HCT116 (cell line): Measurements from ENCODE around the gene ZBTB21. TPM values are rescaled to one million over a fixed set of nuclear protein-coding genes. Genes with fewer than 3 reads are reported as not detected.

ENCODE experiments used
- ATAC-seq: fragments of 200-7000 bp; cut with Tn5 transposase; 2 replicates; pipeline ENCODE4 v1.9.1; 2020; ENCODE audit warnings: mild to moderate bottlenecking, moderate library complexity
- BruUV-seq: library from RNA; stranded (reverse); fragments of 400-500 nt; replicated peaks from 2 replicates; lab custom pipeline; 2021; lab: Mats Ljungman, UMichigan
- CTCF ChIA-PET: fragments of 300-600 bp; sonication (Branson Sonifier 250); formaldehyde crosslinking; loops from one replicate; lab custom pipeline; 2021; ENCODE audit warnings: antibody characterized with exemption; lab: Charles Lee
- POLR2A ChIA-PET: fragments of 300-600, 350-600 bp; sonication (Branson Sonifier 250); formaldehyde crosslinking; loops from one replicate; lab custom pipeline; 2021; ENCODE audit warnings: antibody characterized with exemption; lab: Charles Lee
- RAD21 ChIA-PET, 2 experiments: fragments of 300-600 bp; sonication (Branson Sonifier 250); formaldehyde crosslinking; loops; one replicate each; lab custom pipeline; 2023; ENCODE audit warnings: low total read pairs in 2 of 2; ENCODE audit not compliant: uncharacterized antibody in 2 of 2, unreplicated experiment in 2 of 2, low non-redundant PET in 1 of 2; lab: Charles Lee
- DNase-seq: peaks from one replicate; pipeline ENCODE4 v3.0.0-alpha.2; 2010; ENCODE audit warnings: low read depth, low spot score
- H2AFZ ChIP-seq: fragments of 200-600 bp; shearing (Covaris generic), sonication (generic); 2 replicates; pipeline ENCODE4 v1.6.1; 2017; ENCODE audit warnings: low read depth, mixed run types, mixed read lengths, antibody characterized with exemption, low read length; ENCODE audit not compliant: poor library complexity, severe bottlenecking
- H3K27ac ChIP-seq: 2 replicates; pipeline ENCODE4 v1.5.1; 2012; ENCODE audit warnings: low read depth, low read length
- H3K27me3 ChIP-seq: fragments of 200-600 bp; sonication (generic); 2 replicates; pipeline ENCODE4 v1.6.1; 2016; ENCODE audit warnings: mixed run types, low read length, mixed read lengths; ENCODE audit not compliant: insufficient read depth
- H3K36me3 ChIP-seq, 2 experiments: fragments of 200-500 bp in 1 of 2; fragments of 200-600 bp in 1 of 2; sonication (Bioruptor generic) in 1 of 2; sonication (generic) in 1 of 2; 2 replicates each; pipeline versions ENCODE4 v1.5.1 to v1.6.1; 2014 to 2016; ENCODE audit warnings: low read length in 2 of 2, inconsistent platforms in 1 of 2, mixed read lengths in 1 of 2, mixed run types in 1 of 2; ENCODE audit not compliant: insufficient read depth in 2 of 2, control insufficient read depth in 1 of 2
- H3K4me1 ChIP-seq, 2 experiments: fragments of 200-600 bp in 1 of 2; sonication (generic) in 1 of 2; 2 replicates each; pipeline versions ENCODE4 v1.5.1 to v1.6.1; 2012 to 2017; ENCODE audit warnings: low read length in 2 of 2, inconsistent platforms in 1 of 2, mild to moderate bottlenecking in 1 of 2, mixed read lengths in 1 of 2, mixed run types in 1 of 2, moderate library complexity in 1 of 2; ENCODE audit not compliant: insufficient read depth in 2 of 2, control insufficient read depth in 1 of 2
- H3K4me2 ChIP-seq: fragments of 200-600 bp; sonication (generic); 2 replicates; pipeline ENCODE4 v1.6.1; 2017; ENCODE audit warnings: mixed run types, low read length, mixed read lengths
- H3K4me3 ChIP-seq, 2 experiments: fragments of 200-600 bp in 1 of 2; sonication (generic) in 1 of 2; replicated peaks in 1 of 2; 2 replicates each; pipeline ENCODE4 v1.5.1; 2011 to 2016; ENCODE audit warnings: low read length in 2 of 2, control low read depth in 1 of 2, low read depth in 1 of 2, mild to moderate bottlenecking in 1 of 2, mixed read lengths in 1 of 2, mixed run types in 1 of 2
- H3K79me2 ChIP-seq: fragments of 200-600 bp; sonication (generic); 2 replicates; pipeline ENCODE4 v1.6.1; 2017; ENCODE audit warnings: mild to moderate bottlenecking, mixed run types, low read length, moderate library complexity, mixed read lengths; ENCODE audit not compliant: insufficient read depth
- H3K9ac ChIP-seq: fragments of 200-600 bp; sonication (generic); 2 replicates; pipeline ENCODE4 v1.6.1; 2016; ENCODE audit warnings: low read length, mixed read lengths
- H3K9me2 ChIP-seq: fragments of 200-600 bp; sonication (generic), shearing (Covaris generic); 2 replicates; pipeline ENCODE4 v1.6.1; 2017; ENCODE audit warnings: mixed run types, mild to moderate bottlenecking, moderate library complexity; ENCODE audit not compliant: insufficient read depth
- H3K9me3 ChIP-seq, 2 experiments: fragments of 200-500 bp in 1 of 2; fragments of 200-600 bp in 1 of 2; sonication (Bioruptor generic) in 1 of 2; sonication (generic) in 1 of 2; 2 replicates each; pipeline ENCODE4 v1.6.1; 2014 to 2017; ENCODE audit warnings: low read length in 2 of 2, mixed read lengths in 2 of 2, inconsistent platforms in 1 of 2, low read depth in 1 of 2, mild to moderate bottlenecking in 1 of 2, mixed run types in 1 of 2, moderate library complexity in 1 of 2; ENCODE audit not compliant: control insufficient read depth in 1 of 2, insufficient read depth in 1 of 2
- H4K20me1 ChIP-seq: fragments of 200-600 bp; sonication (generic), shearing (Covaris generic); 2 replicates; pipeline ENCODE4 v1.6.1; 2017; ENCODE audit warnings: mixed run types, mild to moderate bottlenecking, moderate library complexity; ENCODE audit not compliant: insufficient read depth
- CBX3 ChIP-seq: IDR thresholded peaks from 2 replicates; pipeline ENCODE4 v1.6.1; 2012; ENCODE audit warnings: low read depth
- CEBPB ChIP-seq: IDR thresholded peaks from 2 replicates; pipeline ENCODE4 v1.6.1; 2012; ENCODE audit warnings: low read depth
- EGR1 ChIP-seq: IDR thresholded peaks from 2 replicates; pipeline ENCODE4 v1.6.1; 2012; ENCODE audit warnings: low read depth
- EZH2 ChIP-seq: fragments of 200-600 bp; sonication (generic); IDR thresholded peaks from 2 replicates; pipeline ENCODE4 v1.6.1; 2017; ENCODE audit warnings: antibody characterized with exemption, mixed run types
- FOSL1 ChIP-seq: IDR thresholded peaks from 2 replicates; pipeline ENCODE4 v1.6.1; 2012; ENCODE audit warnings: low read depth
- JUND ChIP-seq: IDR thresholded peaks from 2 replicates; pipeline ENCODE4 v1.6.1; 2012
- POLR2A ChIP-seq: IDR thresholded peaks from 2 replicates; pipeline ENCODE4 v1.7.0; 2011; ENCODE audit warnings: borderline replicate concordance; ENCODE audit not compliant: insufficient read depth, insufficient read length; ENCODE audit errors: extremely low read depth
- POLR2AphosphoS5 ChIP-seq: IDR thresholded peaks from 2 replicates; pipeline ENCODE4 v1.6.1; 2011; ENCODE audit warnings: mild to moderate bottlenecking, low read depth, low read length, moderate library complexity
- RAD21 ChIP-seq: IDR thresholded peaks from 2 replicates; pipeline ENCODE4 v1.6.1; 2012; ENCODE audit warnings: low read depth, mild to moderate bottlenecking
- SIN3A ChIP-seq: IDR thresholded peaks from 2 replicates; pipeline ENCODE4 v1.6.1; 2012; ENCODE audit warnings: low read depth
- SP1 ChIP-seq: IDR thresholded peaks from 2 replicates; pipeline ENCODE4 v1.6.1; 2012; ENCODE audit warnings: low read depth
- SRF ChIP-seq: IDR thresholded peaks from 2 replicates; pipeline ENCODE4 v1.6.1; 2012; ENCODE audit warnings: low read depth
- ZFX ChIP-seq: fragments of 450-650 bp; IDR thresholded peaks from 2 replicates; pipeline ENCODE4 v1.6.1; 2017
- ZNF274 ChIP-seq: fragments of 200-500 bp; sonication (Bioruptor generic); IDR thresholded peaks from 2 replicates; pipeline ENCODE4 v1.6.1; 2014; ENCODE audit warnings: mild to moderate bottlenecking, low read depth, low read length, inconsistent platforms
- intact Hi-C: fragments of 100-400 bp; cut with micrococcal nuclease; formaldehyde crosslinking; loops from 2 replicates; pipeline ENCODE4 v1.10.0; 2022
- total RNA-seq: library from RNA; stranded (reverse); gene quantifications from one replicate; pipeline ENCODE4 v1.2.1, GENCODE V29; 2021; ENCODE audit not compliant: unreplicated experiment
- TF ChIP-seq, protein P1 (sequence below): IDR thresholded peaks from 2 replicates; pipeline ENCODE4 v1.6.1; 2012
- TF ChIP-seq, protein P2 (sequence below): IDR thresholded peaks from 2 replicates; pipeline ENCODE4 v1.6.1; 2012
- TF ChIP-seq, protein P3 (sequence below), 3 experiments: fragments of 200-600 bp in 1 of 3; sonication (generic) in 1 of 3; IDR thresholded peaks in 2 of 3; conservative IDR thresholded peaks in 1 of 3; 2 replicates each; pipeline ENCODE4 v1.5.1; 2012 to 2017; ENCODE audit warnings: low read depth in 2 of 3, low read length in 2 of 3, antibody characterized with exemption in 1 of 3, borderline replicate concordance in 1 of 3, control low read depth in 1 of 3, mild to moderate bottlenecking in 1 of 3, mixed read lengths in 1 of 3, mixed run types in 1 of 3, moderate library complexity in 1 of 3; ENCODE audit not compliant: insufficient read depth in 1 of 3
- TF ChIP-seq, protein P4 (sequence below): IDR thresholded peaks from 2 replicates; pipeline ENCODE4 v1.6.1; 2012; ENCODE audit warnings: low read depth

The ZBTB21 gene
- total RNA-seq, 1 experiment from 2014 or later = 28.7 TPM

DNA sequence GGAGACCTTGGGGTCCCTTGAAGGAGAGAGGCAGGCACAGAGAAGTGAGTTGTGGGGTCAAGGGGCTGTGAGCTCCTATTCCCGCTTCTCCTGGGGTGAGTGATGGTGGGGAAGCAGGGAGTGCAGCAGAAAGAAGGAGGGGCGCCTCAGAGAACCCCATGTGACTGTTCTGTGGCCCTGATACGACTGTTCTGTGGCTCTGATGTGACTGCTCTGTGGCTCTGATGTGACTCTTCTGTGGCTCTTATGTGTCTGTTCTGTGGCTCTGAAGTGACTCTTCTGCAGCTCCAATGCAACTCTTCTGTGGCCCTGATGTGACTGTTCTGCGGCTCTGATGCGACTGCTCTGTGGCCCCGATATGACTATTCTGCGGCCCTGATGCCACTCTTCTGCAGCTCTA is 31.1 kb upstream of the ZBTB21 start:
- peaks cover 11 to 20% of the 10 kb centered on the region in 2 experiments for H3K4me1 ChIP-seq
- H3K9me2 ChIP-seq = no peaks in the 10 kb centered on the region
- no peak overlapping the region for H2AFZ ChIP-seq
- RAD21 ChIA-PET = no interaction called here
- H3K9ac ChIP-seq = peak overlapping the region; percentile 20; the same call in 1 of the 2 replicates
- ATAC-seq = no peak
- TF ChIP-seq SIN3A (no peak), JUND (no peak), SP1 (no peak), EZH2 (no peak), EGR1 (no peak), SRF (no peak), CBX3 (no peak), RAD21 (no peak), ZNF274 (no peak), ZFX (no peak), CEBPB (no peak), POLR2A (no peak), FOSL1 (no peak), POLR2AphosphoS5 (no peak)
- TF ChIP-seq, protein P1, sequence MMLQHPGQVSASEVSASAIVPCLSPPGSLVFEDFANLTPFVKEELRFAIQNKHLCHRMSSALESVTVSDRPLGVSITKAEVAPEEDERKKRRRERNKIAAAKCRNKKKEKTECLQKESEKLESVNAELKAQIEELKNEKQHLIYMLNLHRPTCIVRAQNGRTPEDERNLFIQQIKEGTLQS = no peak
- TF ChIP-seq, protein P2, sequence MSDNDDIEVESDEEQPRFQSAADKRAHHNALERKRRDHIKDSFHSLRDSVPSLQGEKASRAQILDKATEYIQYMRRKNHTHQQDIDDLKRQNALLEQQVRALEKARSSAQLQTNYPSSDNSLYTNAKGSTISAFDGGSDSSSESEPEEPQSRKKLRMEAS = no peak
- TF ChIP-seq, protein P3, sequence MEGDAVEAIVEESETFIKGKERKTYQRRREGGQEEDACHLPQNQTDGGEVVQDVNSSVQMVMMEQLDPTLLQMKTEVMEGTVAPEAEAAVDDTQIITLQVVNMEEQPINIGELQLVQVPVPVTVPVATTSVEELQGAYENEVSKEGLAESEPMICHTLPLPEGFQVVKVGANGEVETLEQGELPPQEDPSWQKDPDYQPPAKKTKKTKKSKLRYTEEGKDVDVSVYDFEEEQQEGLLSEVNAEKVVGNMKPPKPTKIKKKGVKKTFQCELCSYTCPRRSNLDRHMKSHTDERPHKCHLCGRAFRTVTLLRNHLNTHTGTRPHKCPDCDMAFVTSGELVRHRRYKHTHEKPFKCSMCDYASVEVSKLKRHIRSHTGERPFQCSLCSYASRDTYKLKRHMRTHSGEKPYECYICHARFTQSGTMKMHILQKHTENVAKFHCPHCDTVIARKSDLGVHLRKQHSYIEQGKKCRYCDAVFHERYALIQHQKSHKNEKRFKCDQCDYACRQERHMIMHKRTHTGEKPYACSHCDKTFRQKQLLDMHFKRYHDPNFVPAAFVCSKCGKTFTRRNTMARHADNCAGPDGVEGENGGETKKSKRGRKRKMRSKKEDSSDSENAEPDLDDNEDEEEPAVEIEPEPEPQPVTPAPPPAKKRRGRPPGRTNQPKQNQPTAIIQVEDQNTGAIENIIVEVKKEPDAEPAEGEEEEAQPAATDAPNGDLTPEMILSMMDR (IDR thresholded peaks at IDR 0.05 in 2 of 3, conservative IDR thresholded peaks at IDR 0.05 in 1 of 3; ENCODE audit: borderline replicate concordance in 1 of 3, insufficient read depth in 1 of 3, low read depth in 2 of 3, low read length in 2 of 3) = no peak
- TF ChIP-seq, protein P4, sequence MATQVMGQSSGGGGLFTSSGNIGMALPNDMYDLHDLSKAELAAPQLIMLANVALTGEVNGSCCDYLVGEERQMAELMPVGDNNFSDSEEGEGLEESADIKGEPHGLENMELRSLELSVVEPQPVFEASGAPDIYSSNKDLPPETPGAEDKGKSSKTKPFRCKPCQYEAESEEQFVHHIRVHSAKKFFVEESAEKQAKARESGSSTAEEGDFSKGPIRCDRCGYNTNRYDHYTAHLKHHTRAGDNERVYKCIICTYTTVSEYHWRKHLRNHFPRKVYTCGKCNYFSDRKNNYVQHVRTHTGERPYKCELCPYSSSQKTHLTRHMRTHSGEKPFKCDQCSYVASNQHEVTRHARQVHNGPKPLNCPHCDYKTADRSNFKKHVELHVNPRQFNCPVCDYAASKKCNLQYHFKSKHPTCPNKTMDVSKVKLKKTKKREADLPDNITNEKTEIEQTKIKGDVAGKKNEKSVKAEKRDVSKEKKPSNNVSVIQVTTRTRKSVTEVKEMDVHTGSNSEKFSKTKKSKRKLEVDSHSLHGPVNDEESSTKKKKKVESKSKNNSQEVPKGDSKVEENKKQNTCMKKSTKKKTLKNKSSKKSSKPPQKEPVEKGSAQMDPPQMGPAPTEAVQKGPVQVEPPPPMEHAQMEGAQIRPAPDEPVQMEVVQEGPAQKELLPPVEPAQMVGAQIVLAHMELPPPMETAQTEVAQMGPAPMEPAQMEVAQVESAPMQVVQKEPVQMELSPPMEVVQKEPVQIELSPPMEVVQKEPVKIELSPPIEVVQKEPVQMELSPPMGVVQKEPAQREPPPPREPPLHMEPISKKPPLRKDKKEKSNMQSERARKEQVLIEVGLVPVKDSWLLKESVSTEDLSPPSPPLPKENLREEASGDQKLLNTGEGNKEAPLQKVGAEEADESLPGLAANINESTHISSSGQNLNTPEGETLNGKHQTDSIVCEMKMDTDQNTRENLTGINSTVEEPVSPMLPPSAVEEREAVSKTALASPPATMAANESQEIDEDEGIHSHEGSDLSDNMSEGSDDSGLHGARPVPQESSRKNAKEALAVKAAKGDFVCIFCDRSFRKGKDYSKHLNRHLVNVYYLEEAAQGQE = no peak
- no peaks in the 10 kb centered on the region for H4K20me1 ChIP-seq
- H3K4me3 ChIP-seq = no peak overlapping the region
- intact Hi-C loops = no loop called here
- no peaks in the 10 kb centered on the region for H3K27me3 ChIP-seq
- CTCF ChIA-PET = no interaction called here
- no peak for DNase-seq
- no peak overlapping the region for H3K27ac ChIP-seq
- H3K9me3 ChIP-seq = no peaks in the 10 kb centered on the region
- H3K36me3 ChIP-seq = no peaks in the 10 kb centered on the region
- BruUV-seq = no TSS peak
- no peak overlapping the region for H3K4me2 ChIP-seq
- POLR2A ChIA-PET = no interaction called here
- no peaks in the 10 kb centered on the region for H3K79me2 ChIP-seq
